Esophagus muscularis mucosa (tissue), 4 donors: Measurements from ENCODE around the gene TBC1D5. TPM values are rescaled to one million over a fixed set of nuclear protein-coding genes. Genes with fewer than 3 reads are reported as not detected.
"Not testable (repeated sequence)": the region's sequence is repeated elsewhere in the genome, so short reads cannot be mapped to it uniquely, and the experiment has no call there.

Source experiments
- DNase-seq: peaks from one replicate; pipeline ENCODE4 v3.0.0-alpha.2; 2017; ENCODE audit errors: extremely low spot score
- H3K27ac ChIP-seq, 4 donors: fragments of 200-600 bp; sonication (generic); replicated peaks in 1 of 4; 1 replicate in 3 of 4; 2 replicates in 1 of 4; pipeline ENCODE4 v1.5.1; 2016 to 2019; ENCODE audit warnings: mild to moderate bottlenecking in 1 of 4
- H3K27me3 ChIP-seq, 4 donors: fragments of 200-600 bp; sonication (generic); one replicate each; pipeline versions ENCODE4 v1.5.1 to v1.6.0; 2016 to 2019
- H3K36me3 ChIP-seq, 4 donors: fragments of 200-600 bp; sonication (generic); one replicate each; pipeline ENCODE4 v1.5.1; 2016 to 2019
- H3K4me1 ChIP-seq, 4 donors: fragments of 200-600 bp; sonication (generic); one replicate each; pipeline ENCODE4 v1.5.1; 2016 to 2019
- H3K4me3 ChIP-seq, 4 donors: fragments of 200-600 bp; sonication (generic); 1 replicate in 2 of 4; 2 replicates in 2 of 4; pipeline ENCODE4 v1.5.1; 2016 to 2019; ENCODE audit warnings: mild to moderate bottlenecking in 4 of 4, moderate library complexity in 1 of 4
- H3K9me3 ChIP-seq, 4 donors: fragments of 200-600 bp; sonication (generic); 1 replicate in 3 of 4; 2 replicates in 1 of 4; pipeline ENCODE4 v1.5.1; 2016 to 2019
- CTCF ChIP-seq, 3 experiments: fragments of 200-600 bp in 2 of 3; fragments of 450-650 bp in 1 of 3; sonication (generic) in 2 of 3; IDR thresholded peaks; one replicate each; pipeline ENCODE4 v1.5.1; 2017 to 2019; ENCODE audit warnings: antibody characterized with exemption in 3 of 3, mild to moderate bottlenecking in 2 of 3, moderate library complexity in 1 of 3
- EP300 ChIP-seq: sonication (generic); formaldehyde crosslinking; IDR thresholded peaks from one replicate; pipeline ENCODE4 v1.6.1; 2017; ENCODE audit warnings: antibody characterized with exemption
- POLR2A ChIP-seq: fragments of 450-650 bp; IDR thresholded peaks from one replicate; pipeline ENCODE4 v1.6.1; 2017; ENCODE audit warnings: antibody characterized with exemption, moderate library complexity, mild to moderate bottlenecking, low read depth
- POLR2AphosphoS5 ChIP-seq, 2 donors: sonication (generic); formaldehyde crosslinking; IDR thresholded peaks; one replicate each; pipeline ENCODE4 v1.6.1; 2017; ENCODE audit warnings: antibody characterized with exemption in 2 of 2
- WGBS: methylation state at CpG from one replicate; pipeline ENCODE4 v1.1.5; 2018; 5-methylcytosine and 5-hydroxymethylcytosine counted together
- intact Hi-C: fragments of 100-400 bp; cut with DNase I; formaldehyde crosslinking; loops from one replicate; pipeline ENCODE4 v1.15.1; 2023
- total RNA-seq, 4 donors: library from RNA; depleted of rRNA; stranded (reverse); fragments of >200 nt; gene quantifications; one replicate each; pipeline versions ENCODE4 v1.1.0 to v1.2.1, GENCODE V29; 2016

TBC1D5 gene
- total RNA-seq, 4 donors from 2014 or later: 54.0 to 83.1 (median 63.6) TPM

DNA sequence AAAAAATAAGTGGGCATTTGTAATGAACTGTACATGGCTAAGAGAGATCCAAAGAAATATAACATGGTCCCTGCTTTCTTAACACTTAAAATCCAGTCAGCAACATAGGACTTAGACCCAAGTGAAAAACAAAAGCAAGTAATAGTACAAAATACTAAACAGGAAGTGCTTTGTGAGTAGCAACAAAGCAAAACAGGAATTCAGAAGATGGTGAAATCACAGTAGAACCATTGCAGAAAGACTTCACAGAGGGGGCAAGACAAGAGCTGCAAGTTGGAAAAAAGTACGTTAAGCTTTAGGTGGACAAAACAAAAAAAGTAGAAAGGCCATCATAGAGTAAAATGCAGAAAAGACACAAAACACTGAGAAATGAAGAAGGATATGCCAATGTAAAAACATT lies 116.0 kb downstream of the TBC1D5 start:
- TF ChIP-seq EP300 (no peak), POLR2AphosphoS5 (IDR thresholded peaks at IDR 0.05) (no peak), POLR2A (no peak), CTCF (IDR thresholded peaks at IDR 0.05) (no peak)
- Histone ChIP-seq H3K36me3 (peaks cover 0 to 5% (median 0%) of the 10 kb centered on the region in 4 donors), H3K27ac (no peak overlapping the region), H3K4me3 (no peak overlapping the region), H3K9me3 (no peaks in the 10 kb centered on the region), H3K27me3 (no peaks in the 10 kb centered on the region), H3K4me1 (peaks cover 0 to 6% (median 2%) of the 10 kb centered on the region in 4 donors)
- DNase-seq: no peak
- intact Hi-C loops: no loop called here
- 84% methylated on average over 1 of the region's 1 CpG for WGBS

- Histone ChIP-seq H3K27me3 (no peaks in the 10 kb centered on the region), H3K36me3 (peaks cover 0 to 5% (median 0%) of the 10 kb centered on the region in 4 donors), H3K4me3 (no peak overlapping the region), H3K9me3 (no peaks in the 10 kb centered on the region), H3K4me1 (peaks cover 0 to 6% (median 2%) of the 10 kb centered on the region in 4 donors), H3K27ac (no peak overlapping the region)
- TF ChIP-seq EP300 (no peak), CTCF (IDR thresholded peaks at IDR 0.05) (no peak), POLR2A (no peak)
- no peak for DNase-seq
- 50% methylated on average over 2 of the region's 2 CpGs for WGBS
- intact Hi-C loops: no loop called here
Measured at GRCh38 chr3:17625133-17625532, 117.3 kb downstream of the TBC1D5 start.

- Histone ChIP-seq H3K27me3 (no peaks in the 10 kb centered on the region), H3K27ac (no peak overlapping the region), H3K4me3 (no peak overlapping the region), H3K36me3 (peaks cover 0 to 8% (median 2%) of the 10 kb centered on the region in 4 donors), H3K4me1 (peaks cover 0 to 3% (median 0%) of the 10 kb centered on the region in 4 donors), H3K9me3 (no peaks in the 10 kb centered on the region)
- DNase-seq: no peak
- WGBS: 97% methylated on average over 2 of the region's 2 CpGs
- intact Hi-C loops: no loop called here
- TF ChIP-seq POLR2A (no peak), EP300 (no peak), CTCF (IDR thresholded peaks at IDR 0.05) (no peak), POLR2AphosphoS5 (IDR thresholded peaks at IDR 0.05) (no peak)
Measured at GRCh38 chr3:17623464-17623863, 119.0 kb downstream of the TBC1D5 start.

GRCh38 chr3:17619968-17620367 lies 122.5 kb downstream of the TBC1D5 start:
- intact Hi-C loops: no loop called here
- Histone ChIP-seq H3K36me3 (peaks cover 0 to 14% (median 7%) of the 10 kb centered on the region in 4 donors), H3K27me3 (no peaks in the 10 kb centered on the region), H3K4me3 (no peak overlapping the region), H3K27ac (no peak overlapping the region), H3K4me1 (no peaks in the 10 kb centered on the region), H3K9me3 (no peaks in the 10 kb centered on the region)
- WGBS: 98% methylated on average over 3 of the region's 3 CpGs
- DNase-seq: no peak
- no peak for TF ChIP-seq POLR2AphosphoS5 (IDR thresholded peaks at IDR 0.05)
- no peak for TF ChIP-seq CTCF (IDR thresholded peaks at IDR 0.05)
- no peak for TF ChIP-seq EP300
- no peak for TF ChIP-seq POLR2A

GRCh38 chr3:17613017-17613416 lies 129.4 kb downstream of the TBC1D5 start:
- H3K27ac ChIP-seq, DNase-seq, H3K36me3 ChIP-seq, intact Hi-C loops, H3K4me3 ChIP-seq, H3K4me1 ChIP-seq, H3K9me3 ChIP-seq, H3K27me3 ChIP-seq: not testable (repeated sequence)
- WGBS: 93% methylated on average over 4 of the region's 4 CpGs
